Stomach (tissue), 9 donors: ENCODE data around the gene MYCN. TPM values are rescaled to one million over a fixed set of nuclear protein-coding genes. Genes with fewer than 3 reads are reported as not detected.
"Not testable (repeated sequence)": the region's sequence is repeated elsewhere in the genome, so short reads cannot be mapped to it uniquely, and the experiment has no call there.

Experiments used
- DNase-seq, 2 donors: peaks; one replicate each; pipeline versions ENCODE4 v3.0.0 to v3.0.0-alpha.2; 2013 to 2019
- H3K27ac ChIP-seq, 5 donors: fragments of 200-600 bp in 4 of 5; sonication (generic) in 4 of 5; one replicate each; pipeline ENCODE4 v1.5.1; 2013 to 2019; ENCODE audit warnings: mild to moderate bottlenecking in 1 of 5, moderate library complexity in 1 of 5
- H3K27me3 ChIP-seq, 3 donors: fragments of 200-600 bp; sonication (generic); one replicate each; pipeline ENCODE4 v1.5.1; 2017 to 2019; ENCODE audit warnings: mixed run types in 1 of 3
- H3K36me3 ChIP-seq, 4 donors: fragments of 200-600 bp; sonication (generic); 1 replicate in 3 of 4; 2 replicates in 1 of 4; pipeline ENCODE4 v1.5.1; 2016 to 2019
- H3K4me1 ChIP-seq, 4 donors: fragments of 200-600 bp; sonication (generic); one replicate each; pipeline ENCODE4 v1.5.1; 2016 to 2019
- H3K4me3 ChIP-seq, 4 donors: fragments of 200-600 bp; sonication (generic) in 3 of 4; one replicate each; pipeline ENCODE4 v1.5.1; 2016 to 2019; ENCODE audit warnings: mild to moderate bottlenecking in 1 of 4
- H3K9me3 ChIP-seq, 4 donors: fragments of 200-600 bp; sonication (generic); one replicate each; pipeline ENCODE4 v1.5.1; 2016 to 2019
- EP300 ChIP-seq: sonication (generic); formaldehyde crosslinking; IDR thresholded peaks from one replicate; pipeline ENCODE4 v1.6.1; 2017; ENCODE audit warnings: antibody characterized with exemption
- POLR2A ChIP-seq, 4 donors: fragments of 450-650 bp; IDR thresholded peaks; one replicate each; pipeline ENCODE4 v1.6.1; 2016; ENCODE audit warnings: antibody characterized with exemption in 4 of 4, control low read depth in 2 of 4, mild to moderate bottlenecking in 1 of 4, moderate library complexity in 1 of 4
- POLR2AphosphoS5 ChIP-seq, 3 donors: sonication (generic); formaldehyde crosslinking; IDR thresholded peaks; one replicate each; pipeline ENCODE4 v1.6.1; 2016; ENCODE audit warnings: antibody characterized with exemption in 3 of 3
- WGBS, 5 donors: extraction: QIAGEN DNeasy Blood & Tissue Kit in 3 of 5; methylation state at CpG; one replicate each; pipeline versions ENCODE4 v1.1.5 to v1.1.7; 2013 to 2018; 5-methylcytosine and 5-hydroxymethylcytosine counted together
- intact Hi-C: fragments of 100-400 bp; cut with DNase I; formaldehyde crosslinking; loops from one replicate; pipeline ENCODE4 v1.15.1; 2023; ENCODE audit warnings: low total_unique reads
- polyA plus RNA-seq, 3 donors: library from polyadenylated mRNA; stranded (reverse); fragments of 200-250 nt; gene quantifications; one replicate each; pipeline ENCODE4 v1.2.3, GENCODE V29; 2013
- total RNA-seq, 5 donors: library from RNA; depleted of rRNA; stranded (reverse); fragments of >200 nt; gene quantifications; one replicate each; pipeline versions ENCODE4 v1.1.0 to v1.2.3, GENCODE V29; 2014 to 2016
- TF ChIP-seq, protein P1 (sequence below), 7 experiments: fragments of 450-650 bp in 4 of 7; fragments of 200-600 bp in 3 of 7; sonication (generic) in 3 of 7; IDR thresholded peaks; one replicate each; pipeline ENCODE4 v1.5.1; 2016 to 2019; ENCODE audit warnings: antibody characterized with exemption in 7 of 7, control low read depth in 2 of 7, mild to moderate bottlenecking in 1 of 7
- donor health status: healthy with polysubstance abuse.
- donor health status: Bipolar disorder and iron deficiency.
- donor health status: healthy.

Gene MYCN
- total and polyA plus RNA-seq, 8 donors = 0.90 to 9.6 (median 2.3) TPM; not detected in 1

DNA sequence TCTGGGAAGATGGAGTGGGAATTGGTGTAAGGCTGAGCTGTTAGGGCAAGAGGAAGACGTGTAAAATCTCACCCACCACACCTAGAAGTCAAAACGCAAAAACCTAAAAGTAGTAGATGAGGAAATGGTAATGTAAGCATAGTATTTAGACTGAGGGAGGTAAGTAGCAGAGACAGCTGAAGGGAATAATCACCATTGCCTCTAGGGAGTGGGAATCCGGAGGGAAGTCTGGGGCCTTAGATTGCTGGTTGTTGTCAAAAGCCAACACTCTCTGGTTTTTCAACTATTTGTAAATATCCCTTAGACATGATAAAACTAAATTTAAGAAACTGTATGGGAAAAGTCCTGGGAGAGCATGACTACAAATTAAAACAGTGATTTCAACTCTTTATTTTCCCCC is 28.7 kb upstream of the MYCN start:
- intact Hi-C loops = no loop called here
- Histone ChIP-seq H3K36me3 (no peaks in the 10 kb centered on the region), H3K9me3 (no peaks in the 10 kb centered on the region), H3K27ac (peak overlapping the region in 1 of 5 donors; percentile 1), H3K27me3 (no peaks in the 10 kb centered on the region), H3K4me3 (no peak overlapping the region), H3K4me1 (peaks cover 0 to 30% (median 6%) of the 10 kb centered on the region in 4 donors)
- TF ChIP-seq POLR2A (IDR thresholded peaks at IDR 0.05) (no peak), POLR2AphosphoS5 (IDR thresholded peaks at IDR 0.05) (no peak), EP300 (no peak)
- TF ChIP-seq, protein P1, sequence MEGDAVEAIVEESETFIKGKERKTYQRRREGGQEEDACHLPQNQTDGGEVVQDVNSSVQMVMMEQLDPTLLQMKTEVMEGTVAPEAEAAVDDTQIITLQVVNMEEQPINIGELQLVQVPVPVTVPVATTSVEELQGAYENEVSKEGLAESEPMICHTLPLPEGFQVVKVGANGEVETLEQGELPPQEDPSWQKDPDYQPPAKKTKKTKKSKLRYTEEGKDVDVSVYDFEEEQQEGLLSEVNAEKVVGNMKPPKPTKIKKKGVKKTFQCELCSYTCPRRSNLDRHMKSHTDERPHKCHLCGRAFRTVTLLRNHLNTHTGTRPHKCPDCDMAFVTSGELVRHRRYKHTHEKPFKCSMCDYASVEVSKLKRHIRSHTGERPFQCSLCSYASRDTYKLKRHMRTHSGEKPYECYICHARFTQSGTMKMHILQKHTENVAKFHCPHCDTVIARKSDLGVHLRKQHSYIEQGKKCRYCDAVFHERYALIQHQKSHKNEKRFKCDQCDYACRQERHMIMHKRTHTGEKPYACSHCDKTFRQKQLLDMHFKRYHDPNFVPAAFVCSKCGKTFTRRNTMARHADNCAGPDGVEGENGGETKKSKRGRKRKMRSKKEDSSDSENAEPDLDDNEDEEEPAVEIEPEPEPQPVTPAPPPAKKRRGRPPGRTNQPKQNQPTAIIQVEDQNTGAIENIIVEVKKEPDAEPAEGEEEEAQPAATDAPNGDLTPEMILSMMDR (IDR thresholded peaks at IDR 0.05) = no peak
- DNase-seq = no peak
- WGBS, 5 donors = 72 to 83% (median 74%) methylated on average over 3 of the region's 3 CpGs

DNA sequence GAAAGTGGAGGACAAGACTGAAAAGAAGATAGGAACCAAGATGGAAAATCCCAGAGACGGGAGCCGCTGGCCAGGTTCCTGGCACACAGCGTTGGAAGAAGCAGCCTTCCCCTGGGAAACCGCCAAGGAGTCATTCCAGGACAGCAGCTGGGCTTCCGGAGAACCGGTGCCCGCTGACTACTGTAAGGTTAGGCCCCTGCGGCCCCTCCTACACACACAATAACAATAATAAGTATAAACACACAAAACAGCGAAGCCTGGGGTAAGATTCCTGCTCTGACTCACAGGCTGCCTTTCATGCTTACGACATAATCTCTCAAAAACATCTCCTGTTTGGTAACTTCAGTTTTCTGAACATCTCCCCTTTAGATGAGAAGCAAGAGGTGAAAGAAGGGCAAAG is 28.1 kb upstream of the MYCN start:
- H3K9me3 ChIP-seq = no peaks in the 10 kb centered on the region
- no peaks in the 10 kb centered on the region for H3K36me3 ChIP-seq
- 49 to 60% (median 57%) methylated on average over 10 of the region's 10 CpGs for WGBS, 5 donors
- peak in 1 of 2 donors; percentile 42 for DNase-seq
- peak in 2 of 3 donors; percentile 24 to 49 for TF ChIP-seq POLR2AphosphoS5 (IDR thresholded peaks at IDR 0.05)
- no peak for TF ChIP-seq POLR2A (IDR thresholded peaks at IDR 0.05)
- intact Hi-C loops = no loop called here
- no peak overlapping the region for H3K4me3 ChIP-seq
- peak overlapping the region in 1 of 5 donors; percentile 1 for H3K27ac ChIP-seq
- H3K4me1 ChIP-seq = peaks cover 0 to 30% (median 6%) of the 10 kb centered on the region in 4 donors
- H3K27me3 ChIP-seq = no peaks in the 10 kb centered on the region

DNA sequence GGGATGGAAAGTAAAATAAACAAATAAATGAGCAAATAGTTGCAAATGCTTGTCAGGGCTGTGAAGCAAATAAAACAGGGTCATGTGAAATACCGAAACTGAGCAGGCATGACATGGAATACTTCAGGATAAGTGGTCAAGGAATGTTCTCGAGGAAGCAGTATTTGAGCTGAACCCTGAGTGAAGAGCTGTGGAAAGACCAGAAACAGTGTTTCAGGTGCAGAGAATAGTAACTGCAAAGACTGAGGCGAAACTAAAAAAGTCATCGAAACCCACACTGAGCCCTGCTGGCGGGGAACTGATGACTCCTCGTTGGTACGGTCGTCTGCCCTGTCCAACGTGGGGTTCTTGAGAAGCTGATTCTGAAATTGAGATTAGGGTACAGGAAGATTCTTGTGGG is 27.2 kb upstream of the MYCN start:
- TF ChIP-seq, protein P1 (IDR thresholded peaks at IDR 0.05) = no peak
- TF ChIP-seq EP300 (no peak), POLR2A (IDR thresholded peaks at IDR 0.05) (no peak), POLR2AphosphoS5 (IDR thresholded peaks at IDR 0.05) (no peak)
- Histone ChIP-seq H3K27me3 (no peaks in the 10 kb centered on the region), H3K27ac (no peak overlapping the region), H3K4me1 (peaks cover 0 to 30% (median 6%) of the 10 kb centered on the region in 4 donors), H3K9me3 (no peaks in the 10 kb centered on the region), H3K4me3 (no peak overlapping the region), H3K36me3 (no peaks in the 10 kb centered on the region)
- 81 to 88% (median 83%) methylated on average over 9 of the region's 9 CpGs for WGBS, 5 donors
- intact Hi-C loops = no loop called here
- no peak for DNase-seq

DNA sequence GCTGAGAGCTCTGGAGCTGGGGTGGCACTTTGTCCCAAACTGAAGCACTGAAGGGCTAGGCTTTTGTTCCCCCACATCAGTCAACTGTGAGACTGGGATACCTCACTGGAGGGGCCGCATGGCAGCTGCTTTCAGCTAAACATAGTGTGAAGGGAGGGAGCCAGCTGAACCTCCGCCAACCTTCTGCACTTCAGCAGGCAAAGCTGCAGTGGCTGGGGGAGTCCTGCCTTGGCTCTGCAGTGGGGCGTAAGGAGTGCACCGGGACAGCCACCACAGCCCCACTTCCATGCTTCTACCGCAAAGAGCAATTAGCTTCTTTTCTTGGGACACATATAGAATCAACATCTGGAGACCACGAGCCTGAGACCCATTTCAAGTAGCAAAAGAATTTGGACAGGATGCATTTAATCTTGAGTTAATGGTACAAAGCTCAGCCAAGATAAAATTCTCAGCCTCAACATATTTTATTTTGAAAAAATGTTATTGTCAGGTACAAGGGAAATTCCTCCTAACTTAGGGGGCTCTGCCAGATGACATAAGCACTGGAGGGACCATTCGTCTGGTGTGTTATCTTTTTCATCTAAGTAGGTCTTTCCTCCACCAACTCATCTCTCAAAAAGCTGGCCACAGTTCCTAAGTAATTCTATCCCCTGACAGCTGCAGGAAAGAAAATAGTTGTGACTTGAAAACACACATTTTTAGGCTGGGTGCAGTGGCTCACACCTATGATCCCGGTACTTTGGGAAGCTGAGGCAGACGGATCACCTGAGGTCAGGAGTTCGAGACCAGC is 25.6 kb upstream of the MYCN start:
- H3K4me3 ChIP-seq = no peak overlapping the region
- peaks cover 0 to 32% (median 7%) of the 10 kb centered on the region in 4 donors for H3K4me1 ChIP-seq
- no peak overlapping the region for H3K27ac ChIP-seq
- no peaks in the 10 kb centered on the region for H3K9me3 ChIP-seq
- no peaks in the 10 kb centered on the region for H3K36me3 ChIP-seq
- intact Hi-C loops = no loop called here
- no peaks in the 10 kb centered on the region for H3K27me3 ChIP-seq
- 46 to 67% (median 63%) methylated on average over 10 of the region's 10 CpGs for WGBS, 5 donors
- TF ChIP-seq POLR2AphosphoS5 (IDR thresholded peaks at IDR 0.05) (no peak), POLR2A (IDR thresholded peaks at IDR 0.05) (no peak), EP300 (no peak)
- TF ChIP-seq, protein P1 (IDR thresholded peaks at IDR 0.05) = no peak
- peak in 1 of 2 donors; percentile 72 for DNase-seq

DNA sequence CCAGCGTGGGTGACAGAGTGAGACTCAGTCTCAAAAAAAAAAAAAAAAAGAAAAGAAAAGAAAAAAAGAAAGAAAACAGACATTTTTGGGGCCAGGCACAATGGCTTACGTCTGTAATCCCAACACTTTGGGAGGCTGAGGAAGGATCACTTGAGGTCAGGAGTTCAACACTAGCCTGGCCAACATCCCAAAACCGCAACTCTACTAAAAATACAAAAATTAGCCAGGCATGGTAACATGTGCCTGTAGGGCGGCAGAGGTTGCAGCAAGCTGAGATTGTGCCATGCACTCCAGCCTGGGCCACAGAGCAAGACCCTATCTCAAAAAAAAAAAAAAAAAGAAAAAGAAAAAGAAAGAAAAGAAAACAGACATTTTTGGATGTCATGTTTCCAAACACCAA is 24.8 kb upstream of the MYCN start:
- 35 to 72% (median 56%) methylated on average over 3 to 4 of the region's 4 CpGs for WGBS, 5 donors

More for the DNA sequence above, 24.8 kb upstream of the MYCN start:
- H3K27ac ChIP-seq, H3K9me3 ChIP-seq, H3K27me3 ChIP-seq, H3K4me3 ChIP-seq, H3K36me3 ChIP-seq, intact Hi-C loops, DNase-seq: not testable (repeated sequence)
- H3K4me1 ChIP-seq = peaks cover 0 to 38% (median 10%) of the 10 kb centered on the region in 4 donors
